NCI-H1417 treated with DMSO at 0.1 percent for 48 hours (cell line): Measurements from ENCODE around the gene MFN1.
"Not testable (repeated sequence)": the region's sequence is repeated elsewhere in the genome, so short reads cannot be mapped to it uniquely, and the experiment has no call there.

ENCODE experiments used
- DNase-seq: peaks from one replicate; lab custom pipeline; 2025; lab: John Stamatoyannopoulos, UW

The MFN1 gene

DNA sequence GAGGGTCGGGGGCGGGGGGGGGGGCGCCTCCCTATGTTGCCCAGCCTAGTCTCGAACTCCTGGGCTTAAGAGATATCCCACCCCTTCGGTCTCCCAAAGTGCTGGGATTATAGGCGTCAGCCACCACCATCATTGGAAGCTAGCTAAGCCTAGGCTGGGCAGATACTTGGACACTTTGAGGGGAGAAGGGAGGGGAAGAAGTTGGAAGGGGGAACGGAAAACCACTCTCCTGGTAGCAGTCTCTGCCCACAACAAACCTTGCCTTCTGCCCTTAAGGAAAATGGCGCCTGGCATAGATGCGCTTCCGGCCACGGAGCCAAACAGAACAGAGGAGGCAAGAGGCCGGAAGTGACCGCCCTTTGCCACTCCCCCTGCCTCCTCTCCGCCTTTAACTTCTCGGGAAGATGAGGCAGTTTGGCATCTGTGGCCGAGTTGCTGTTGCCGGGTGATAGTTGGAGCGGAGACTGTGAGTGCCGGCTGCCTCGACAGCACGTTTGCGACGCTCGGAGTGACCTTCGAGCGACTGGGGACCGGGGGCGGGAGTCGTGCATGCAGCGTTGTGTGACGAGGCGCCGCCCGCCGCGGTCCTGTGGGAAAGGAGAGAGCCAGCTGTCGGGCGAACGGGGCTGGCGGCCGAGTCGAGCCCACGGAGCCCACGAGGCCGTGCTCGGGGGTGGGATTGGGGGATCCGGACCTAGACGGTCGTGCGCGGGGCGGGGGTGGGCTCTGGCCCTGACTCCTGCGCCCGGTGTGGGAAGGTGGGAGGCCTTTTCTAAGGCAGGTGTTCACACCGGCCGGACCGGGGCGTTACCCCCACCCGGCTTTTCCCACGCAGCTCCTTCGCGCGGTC, at the start of gene MFN1:
Gene MFN1, plus strand, starts transcription at position 365 of the 850 bp plus-strand sequence. CDS start 1,143 bp downstream, outside the sequence.
- peak; percentile 92 for DNase-seq

DNA sequence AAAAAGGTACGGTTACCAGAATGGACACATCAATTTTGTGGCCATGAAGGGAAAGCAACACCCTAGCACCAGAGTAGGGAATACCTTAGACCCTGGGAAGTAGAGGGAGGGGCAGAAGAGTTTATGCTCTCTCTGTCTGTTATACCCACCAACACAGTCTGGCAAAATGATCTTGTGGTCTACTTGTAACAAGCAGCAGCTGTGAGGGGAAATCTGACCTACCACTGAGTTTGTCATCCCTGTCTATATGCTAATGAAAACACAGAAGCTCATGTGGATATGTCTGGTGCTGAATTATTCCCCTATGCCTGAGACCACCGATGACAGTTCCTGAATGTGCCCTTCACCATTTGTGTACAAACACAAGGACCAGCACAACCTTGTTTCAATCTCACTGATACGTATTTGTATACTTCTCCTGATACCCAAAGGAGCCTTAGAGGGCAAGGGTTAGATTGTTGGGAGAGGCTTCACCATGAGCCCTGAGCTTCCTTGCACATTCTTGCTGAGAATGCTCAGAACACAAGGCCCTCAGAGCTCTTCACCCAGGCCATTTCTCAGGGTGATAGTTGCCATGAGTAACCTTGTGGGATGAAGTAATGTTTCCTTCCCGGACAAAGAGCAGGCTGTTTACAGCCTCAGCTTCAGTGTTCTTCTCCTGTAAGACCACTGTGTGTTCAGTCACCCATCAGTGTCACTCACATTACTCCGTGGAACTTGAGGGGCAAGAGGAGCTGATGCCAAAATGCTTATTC, 49.4 kb upstream of the MFN1 start:
- DNase-seq = no peak

DNA sequence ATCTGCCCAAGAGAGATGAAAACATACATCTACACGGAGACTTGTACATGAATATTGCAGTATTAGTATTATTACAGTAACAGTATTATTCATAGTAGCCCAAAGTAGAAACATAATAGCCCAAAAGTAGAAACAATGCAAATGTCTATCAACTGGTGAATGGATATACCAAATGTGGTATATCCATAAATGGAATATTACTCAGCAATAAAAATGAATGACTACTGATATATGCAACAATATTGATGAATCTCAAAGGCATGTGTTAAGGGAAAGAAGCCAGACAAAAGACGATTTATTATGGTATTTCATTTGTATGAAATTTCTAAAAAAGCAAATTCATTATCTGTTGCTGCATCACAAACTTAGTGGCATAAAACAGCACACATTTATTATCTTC, 48.2 kb upstream of the MFN1 start:
- no peak for DNase-seq

DNA sequence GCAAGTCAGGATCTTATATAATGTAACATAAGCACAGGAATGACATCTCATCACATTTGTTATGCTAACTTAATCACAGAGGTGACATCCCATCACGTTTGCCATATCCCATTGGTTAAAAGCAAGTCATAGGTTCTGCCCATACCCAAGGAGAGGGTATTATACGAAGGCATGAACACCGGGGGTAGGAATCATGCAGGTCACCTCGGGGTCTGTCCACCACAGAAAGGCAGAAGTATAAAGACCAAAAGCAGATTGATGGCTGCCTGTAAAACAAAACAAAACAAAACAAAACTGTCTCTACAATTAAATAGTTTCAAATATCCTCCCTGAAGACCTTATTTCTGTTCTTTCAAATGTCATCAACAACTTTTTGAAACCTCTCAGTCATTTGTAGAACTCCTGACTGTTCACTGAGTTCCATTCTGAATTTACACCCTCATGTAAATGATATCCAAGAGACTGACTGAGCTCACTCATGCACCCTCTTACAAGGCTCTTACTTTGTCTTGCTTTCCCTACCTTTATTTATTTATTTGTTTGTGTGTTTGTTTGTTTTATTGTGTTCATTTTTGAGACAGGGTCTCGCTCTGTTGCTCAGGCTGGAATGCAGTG, 47.4 kb upstream of the MFN1 start:
- no peak for DNase-seq

DNA sequence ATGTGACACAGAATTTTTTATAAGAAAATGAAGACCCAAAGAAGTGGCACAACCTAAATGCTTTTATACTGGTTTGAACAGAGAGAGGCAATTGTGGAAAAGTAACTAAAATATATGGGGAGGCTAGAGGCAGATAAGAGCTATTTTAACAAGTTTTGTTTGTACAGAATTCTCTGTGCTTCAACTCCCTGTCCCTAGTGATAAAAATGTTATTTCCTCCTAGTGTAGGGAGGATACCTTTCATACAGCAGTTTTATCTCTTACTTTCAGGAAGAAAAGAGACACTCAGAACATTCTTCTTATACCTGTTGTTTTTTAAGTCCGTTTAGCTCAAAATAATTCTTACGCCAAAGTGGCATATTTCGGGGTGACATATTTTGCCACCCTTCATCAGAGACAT, 45.9 kb upstream of the MFN1 start:
- no peak for DNase-seq

DNA sequence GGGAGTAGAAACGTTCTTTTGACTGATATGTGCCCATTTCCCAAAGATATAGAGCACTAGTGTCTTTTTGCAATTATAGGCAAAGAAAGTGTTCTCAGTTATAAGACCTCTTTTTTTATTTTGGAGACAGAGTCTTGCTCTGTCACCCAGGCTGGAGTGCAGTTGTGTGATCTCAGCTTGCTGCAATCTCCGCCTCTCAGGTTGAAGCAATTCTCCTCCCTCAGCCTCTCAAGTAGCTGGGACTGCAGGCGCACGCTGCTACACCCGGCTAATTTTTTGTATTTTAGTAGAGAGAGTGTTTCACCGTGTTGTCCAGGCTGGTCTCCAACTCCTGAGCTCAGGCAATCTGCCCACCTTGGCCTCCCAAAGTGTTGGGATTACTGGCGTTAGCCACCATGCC, 45.4 kb upstream of the MFN1 start:
- DNase-seq = no peak

DNA sequence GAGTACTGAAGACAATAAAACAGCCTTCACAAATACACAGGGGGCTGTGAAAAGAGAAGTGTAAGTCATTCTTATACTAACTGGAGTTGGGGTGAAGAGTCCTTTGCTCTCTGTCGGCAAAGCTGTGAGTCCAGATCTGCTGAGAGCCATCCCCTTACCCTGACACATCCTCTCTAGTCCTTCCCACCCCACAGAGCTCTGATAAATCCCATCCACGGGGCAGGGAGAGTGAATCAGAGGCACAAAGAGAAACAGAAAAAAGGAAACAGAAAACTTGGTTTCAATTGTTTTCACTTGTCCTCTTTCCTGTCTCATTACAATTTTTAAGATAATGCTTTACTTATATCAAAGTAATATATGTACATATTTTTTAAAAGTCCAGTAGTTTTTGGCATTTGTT, 42.9 kb upstream of the MFN1 start:
- DNase-seq = no peak

DNA sequence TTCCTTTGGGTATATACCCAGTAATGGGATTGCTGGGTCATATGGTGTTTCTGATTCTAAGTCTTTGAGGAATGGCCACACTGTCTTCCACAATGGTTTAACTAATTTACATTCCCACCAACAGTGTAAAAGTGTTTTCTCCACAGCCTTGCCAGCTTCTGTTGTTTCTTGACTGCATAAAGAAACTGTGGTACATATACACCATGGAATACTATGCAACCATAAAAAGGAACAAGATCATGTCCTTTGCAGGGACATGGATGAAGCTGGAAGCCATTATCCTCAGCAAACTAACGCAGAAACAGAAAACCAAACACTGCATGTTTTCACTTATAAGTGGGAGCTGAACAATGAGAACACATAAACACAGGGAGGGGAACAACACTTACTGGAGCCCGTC, 40.1 kb upstream of the MFN1 start:
- DNase-seq = not testable (repeated sequence)

DNA sequence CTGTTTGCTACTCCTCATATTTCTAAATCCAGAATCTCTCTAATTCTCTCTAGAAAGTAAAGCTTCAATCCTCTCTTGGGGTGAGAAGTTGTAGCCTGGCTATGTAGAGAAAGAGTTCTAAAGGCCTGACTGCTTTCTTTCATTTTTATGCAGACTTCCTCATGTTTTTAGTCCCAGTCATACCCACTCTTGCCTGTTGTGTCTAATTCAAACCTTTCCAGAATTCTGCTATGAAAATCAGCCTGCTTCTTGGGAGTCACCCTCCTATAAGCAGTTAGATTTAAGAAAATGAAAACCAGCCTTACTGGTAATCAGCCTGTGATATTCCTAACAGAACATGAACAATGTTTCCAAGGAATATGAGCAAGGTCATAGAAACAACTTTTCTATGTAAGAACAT, 39.5 kb upstream of the MFN1 start:
- DNase-seq = no peak

DNA sequence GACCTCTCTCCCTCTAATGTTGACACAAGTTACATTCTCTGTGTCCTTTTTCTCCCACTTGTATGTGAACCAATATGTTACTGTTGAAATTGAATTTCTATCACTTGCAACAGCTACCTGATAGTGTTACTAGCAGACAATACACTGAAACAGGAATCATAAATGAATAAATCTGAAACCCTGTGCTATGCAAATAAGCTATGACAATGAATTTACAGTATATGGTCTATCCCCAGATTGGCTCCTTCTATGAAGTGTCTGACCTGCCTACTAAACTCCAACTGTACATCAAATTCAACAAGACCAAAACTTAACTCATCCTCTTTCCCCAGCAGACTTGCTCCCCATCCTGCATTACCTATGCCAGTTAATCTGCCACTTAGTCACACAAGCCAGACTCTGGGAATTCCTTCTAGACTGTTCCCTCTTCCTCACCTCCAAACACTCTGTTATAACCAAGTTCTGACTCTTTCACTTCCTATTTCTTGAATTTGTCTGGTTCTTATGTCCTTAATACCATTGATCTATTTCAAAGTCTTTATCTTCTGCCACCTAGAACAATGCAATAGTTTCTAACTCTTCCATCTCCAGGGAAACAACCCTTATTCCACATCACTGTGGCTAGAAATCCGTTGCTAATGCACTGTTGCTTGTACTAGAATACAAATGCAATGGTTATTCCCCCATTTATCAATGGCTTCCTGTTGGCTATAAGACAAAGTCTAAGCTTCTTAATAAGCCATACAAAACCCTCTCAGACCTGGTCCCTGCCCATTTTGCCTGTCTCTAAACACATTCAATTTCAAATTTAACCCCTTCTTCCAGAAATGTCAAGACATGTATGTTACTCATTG, 38.1 kb upstream of the MFN1 start:
- no peak for DNase-seq

DNA sequence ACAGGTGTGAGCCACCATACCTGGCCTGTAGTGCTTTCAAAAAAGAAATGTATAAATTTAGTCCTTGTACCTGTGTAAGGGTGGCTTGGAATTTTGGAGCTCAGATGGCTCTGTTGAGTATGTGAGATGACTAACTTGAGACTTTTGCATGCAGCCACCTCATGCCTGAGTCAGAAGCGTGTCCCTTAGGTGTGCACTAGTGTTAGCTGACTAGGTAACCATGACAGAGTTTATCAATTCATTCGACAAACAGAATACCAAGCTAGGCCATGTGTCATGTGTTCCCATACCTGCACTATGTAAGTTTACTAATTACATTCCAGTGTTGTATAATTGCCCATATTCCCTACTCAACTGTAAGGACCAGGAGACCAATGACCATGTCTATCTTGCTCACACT, 28.6 kb upstream of the MFN1 start:
- no peak for DNase-seq

DNA sequence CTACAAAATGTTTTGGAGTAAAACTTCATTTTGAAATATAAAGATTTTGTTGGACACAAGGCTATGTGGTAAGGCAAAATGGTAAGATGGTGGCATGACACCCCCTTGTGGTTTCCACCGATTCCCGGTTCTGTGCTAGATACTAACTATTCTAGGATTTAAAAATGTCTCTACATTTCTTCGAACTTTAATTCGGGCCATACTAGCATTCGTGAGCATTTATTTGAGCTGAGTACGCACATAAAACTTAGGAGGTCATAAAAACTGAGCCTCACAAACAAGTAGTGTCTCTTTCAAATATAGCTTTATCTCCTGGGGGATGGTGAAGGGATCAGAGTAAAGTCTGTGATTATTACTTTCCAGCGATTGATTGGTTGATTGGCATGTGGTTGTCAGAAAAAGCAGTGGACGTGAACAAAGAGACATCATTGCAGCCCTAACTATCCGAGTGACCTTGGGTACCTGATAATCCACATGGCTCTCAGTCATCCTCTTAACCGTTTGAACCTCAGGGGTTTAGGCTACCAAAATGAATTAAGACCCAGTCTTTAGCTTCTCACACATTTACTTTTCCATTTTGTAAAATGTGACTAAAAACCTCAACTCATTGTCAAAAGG, 25.7 kb upstream of the MFN1 start:
- no peak for DNase-seq

DNA sequence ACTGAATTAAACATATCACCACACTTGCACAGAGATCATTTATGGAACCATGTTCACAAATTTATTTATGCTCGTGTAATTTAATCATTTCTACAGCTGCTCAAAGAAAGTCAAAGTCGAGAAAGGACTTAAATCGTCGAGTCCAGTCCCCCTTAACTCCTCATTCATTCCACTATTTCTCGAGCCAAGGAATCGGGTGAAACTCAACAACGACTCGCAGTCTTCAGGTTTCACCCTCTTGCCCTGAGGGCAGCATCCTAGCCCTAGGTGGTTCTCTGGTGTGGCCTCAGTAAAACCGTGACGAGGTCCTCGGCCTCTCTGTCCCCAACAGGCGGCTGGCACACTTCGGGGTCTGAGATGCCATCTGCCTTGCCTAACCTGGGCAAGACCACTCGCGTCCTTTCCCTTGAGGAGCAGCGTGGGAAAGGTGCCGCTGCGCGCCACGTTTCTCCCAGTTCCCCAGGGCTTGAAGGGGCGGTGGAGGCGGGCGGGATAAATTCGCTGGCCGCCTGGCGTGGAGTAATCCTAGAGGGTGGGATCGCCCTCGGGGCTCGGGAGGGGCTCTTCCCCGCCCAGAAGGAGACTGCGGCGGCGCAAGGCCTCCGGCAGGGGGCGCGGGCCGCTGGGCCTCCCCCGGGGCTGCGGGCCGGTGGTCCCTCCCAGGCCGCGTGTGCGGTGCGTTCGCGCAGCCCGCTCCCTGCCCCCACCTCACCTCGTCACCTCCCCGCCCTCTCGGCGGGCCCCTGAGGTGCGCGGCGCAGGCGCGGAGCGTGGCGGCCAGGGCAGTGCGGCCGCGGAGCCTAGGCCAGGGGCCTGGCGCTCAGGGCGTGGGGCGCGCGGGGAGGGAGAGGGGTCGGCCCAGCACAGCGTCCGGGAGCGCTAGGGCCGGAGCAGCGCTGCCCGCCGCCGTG, 25.0 kb upstream of the MFN1 start, which contains the start of gene ZNF639:
Gene ZNF639, plus strand, starts transcription at position 746 of the 911 bp plus-strand sequence. CDS start 5,263 bp downstream, outside the sequence.
- peak; percentile 74 for DNase-seq

DNA sequence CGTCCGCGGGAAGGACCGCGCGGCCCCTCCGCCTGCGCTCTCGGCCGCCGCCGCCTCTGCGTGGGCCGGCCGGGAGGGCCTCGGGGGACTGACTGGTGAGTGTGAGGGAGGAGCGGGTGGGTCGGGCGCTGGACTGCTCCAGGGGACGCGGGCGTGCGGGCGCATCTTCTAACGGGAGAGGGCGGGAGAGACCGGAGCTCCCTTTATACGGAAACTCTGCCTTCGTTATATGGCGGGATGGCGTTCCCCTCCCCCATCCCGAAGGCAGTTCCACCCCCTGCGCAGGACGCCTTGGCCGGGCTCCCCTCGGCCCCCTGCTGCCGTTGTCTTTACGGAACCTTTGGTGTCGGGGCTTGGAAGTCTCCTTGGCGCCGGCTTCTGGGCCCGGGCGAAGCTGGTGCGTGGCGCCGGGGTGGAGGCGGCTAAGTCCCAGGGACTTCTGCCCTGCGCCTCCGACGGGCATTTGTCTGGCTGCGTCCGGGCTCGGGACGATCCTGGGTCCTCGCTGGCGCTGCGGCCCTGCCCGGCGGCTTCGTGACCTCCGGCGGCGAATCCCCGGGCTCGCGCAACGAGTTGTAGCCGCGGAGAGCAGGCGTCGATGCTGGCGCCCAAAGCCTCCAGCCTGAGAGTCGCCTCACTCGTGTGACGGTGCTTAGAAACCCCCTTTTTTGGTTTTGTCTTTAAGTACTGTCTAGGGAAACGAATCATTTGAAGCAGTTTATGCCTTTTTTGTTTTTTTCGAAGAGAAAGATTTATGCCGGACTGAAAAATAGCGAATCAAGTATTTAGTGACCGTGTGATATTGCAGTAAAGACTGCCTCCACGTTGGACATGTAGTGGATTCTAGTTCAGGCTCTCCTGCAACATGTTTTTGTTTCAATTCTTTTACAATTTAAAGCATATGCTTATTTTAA, 24.1 kb upstream of the MFN1 start:
- DNase-seq = no peak

DNA sequence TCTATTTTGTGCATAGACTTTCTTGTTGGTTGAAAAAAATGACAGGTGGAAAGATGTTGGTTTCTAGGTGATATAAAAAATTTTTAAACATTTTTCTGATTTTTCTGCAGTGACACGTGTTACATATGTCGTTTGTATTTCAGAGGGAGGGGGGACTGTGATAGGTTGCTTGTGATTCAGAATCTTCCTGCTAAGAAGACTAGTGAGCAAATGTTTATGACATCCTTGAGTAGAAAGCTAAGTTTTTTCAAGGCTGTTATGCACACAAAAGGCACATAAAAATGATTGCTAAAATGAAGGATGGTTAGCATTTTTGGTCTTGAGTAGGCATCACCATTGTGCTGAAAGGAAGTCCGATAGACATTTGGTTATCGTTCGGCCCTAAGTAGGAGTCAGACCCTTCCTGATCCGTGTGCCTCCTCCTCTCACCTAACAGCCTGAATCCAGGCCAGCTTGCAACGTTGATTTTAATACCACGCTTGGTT, 23.2 kb upstream of the MFN1 start:
- DNase-seq = no peak

DNA sequence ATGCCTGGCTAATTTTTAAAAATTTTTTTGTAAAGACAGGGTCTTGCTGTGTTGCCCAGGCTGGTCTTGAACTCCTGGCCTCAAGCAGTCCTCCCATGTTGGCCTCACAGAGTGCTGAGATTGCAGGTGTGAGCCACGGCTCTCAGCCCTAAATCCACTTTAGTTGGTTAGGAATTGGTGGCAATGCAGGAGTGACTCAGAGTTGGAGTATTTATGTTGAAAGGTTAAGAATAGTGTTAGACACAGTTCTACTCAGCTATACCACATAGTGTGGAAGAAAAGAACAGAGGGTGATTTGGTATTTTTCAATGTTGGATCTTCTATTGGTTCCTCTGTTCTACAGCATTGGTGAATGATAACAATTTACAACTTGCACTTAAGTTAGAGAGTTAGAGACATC, 17.1 kb upstream of the MFN1 start:
- DNase-seq = no peak

DNA sequence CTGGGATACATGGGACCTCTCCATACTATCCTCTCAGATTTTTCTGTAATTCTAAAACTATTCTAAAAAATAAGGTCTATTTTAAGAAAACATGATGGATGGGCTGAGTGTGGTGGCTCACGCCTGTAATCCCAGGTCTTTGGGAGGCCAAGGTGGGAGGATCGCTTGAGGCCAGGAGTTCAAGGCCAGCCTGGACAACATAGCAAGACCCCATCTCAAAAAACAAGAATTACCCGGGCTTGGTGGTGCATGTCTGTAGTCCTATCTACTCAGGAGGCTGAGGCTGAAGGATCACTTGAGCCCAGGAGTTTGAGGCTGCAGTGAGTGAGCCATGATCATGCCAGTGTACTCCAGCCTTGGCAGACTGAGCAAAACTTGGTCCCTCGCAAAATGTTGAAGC, 15.3 kb upstream of the MFN1 start:
- DNase-seq = no peak

DNA sequence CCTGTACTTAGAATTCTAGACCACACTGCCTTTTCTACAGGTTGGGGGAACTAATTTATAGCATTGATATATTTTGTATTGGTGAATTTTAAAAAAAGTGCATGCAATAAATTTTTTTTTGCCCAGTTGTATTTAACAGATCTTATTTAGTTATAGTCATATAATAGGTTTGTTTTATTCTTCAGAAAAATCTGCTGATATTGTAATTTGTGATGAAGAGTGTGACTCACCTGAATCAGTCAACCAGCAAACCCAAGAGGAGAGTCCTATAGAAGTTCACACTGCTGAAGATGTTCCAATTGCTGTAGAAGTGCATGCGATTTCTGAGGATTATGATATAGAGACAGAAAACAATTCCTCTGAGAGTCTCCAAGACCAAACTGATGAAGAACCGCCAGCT, 14.4 kb upstream of the MFN1 start:
- no peak for DNase-seq

DNA sequence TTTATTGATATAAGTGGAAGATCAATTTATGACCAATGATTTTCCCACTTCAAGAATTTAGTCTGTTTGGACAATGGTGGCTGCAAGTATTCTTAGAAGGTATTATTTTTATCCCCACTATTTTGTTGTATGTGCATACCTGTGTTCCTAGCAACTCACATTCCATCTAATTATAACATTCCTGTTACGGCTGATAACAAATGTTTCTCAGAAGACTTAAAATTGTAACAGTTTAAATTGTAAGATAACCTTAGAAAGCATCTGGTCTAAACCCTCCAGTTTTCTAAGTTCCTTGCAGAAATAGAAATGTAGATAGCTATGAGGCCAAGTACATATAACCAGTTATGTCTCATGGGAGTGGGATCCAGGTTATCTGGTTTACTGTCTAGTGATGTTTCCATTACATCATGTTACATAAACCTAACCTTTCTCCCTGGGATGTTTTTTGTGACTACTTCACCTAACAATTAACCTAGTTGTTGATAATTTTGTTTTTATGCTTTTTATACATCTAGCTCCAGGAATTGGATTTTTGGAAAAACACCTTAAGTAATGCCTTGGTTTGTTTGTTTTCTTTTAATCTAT, 11.1 kb upstream of the MFN1 start:
- no peak for DNase-seq
